ENCODE measurements around the gene ETNK2.

The ETNK2 gene

GRCh38 chr1:204130178-204130577 is 21.7 kb downstream of the ETNK2 start:
- Mint-ChIP-seq H3K27me3 (peaks cover 11% of the 10 kb centered on the region), H3K4me3 (no peak overlapping the region), H3K4me1 (ENCODE audit: low read depth) (peaks cover 11% of the 10 kb centered on the region), H3K27ac (no peak overlapping the region), H3K36me3 (ENCODE audit: low read depth) (no peaks in the 10 kb centered on the region), H3K9me3 (no peaks in the 10 kb centered on the region)
- intact Hi-C loops (cut with micrococcal nuclease) = no loop called here

DNA sequence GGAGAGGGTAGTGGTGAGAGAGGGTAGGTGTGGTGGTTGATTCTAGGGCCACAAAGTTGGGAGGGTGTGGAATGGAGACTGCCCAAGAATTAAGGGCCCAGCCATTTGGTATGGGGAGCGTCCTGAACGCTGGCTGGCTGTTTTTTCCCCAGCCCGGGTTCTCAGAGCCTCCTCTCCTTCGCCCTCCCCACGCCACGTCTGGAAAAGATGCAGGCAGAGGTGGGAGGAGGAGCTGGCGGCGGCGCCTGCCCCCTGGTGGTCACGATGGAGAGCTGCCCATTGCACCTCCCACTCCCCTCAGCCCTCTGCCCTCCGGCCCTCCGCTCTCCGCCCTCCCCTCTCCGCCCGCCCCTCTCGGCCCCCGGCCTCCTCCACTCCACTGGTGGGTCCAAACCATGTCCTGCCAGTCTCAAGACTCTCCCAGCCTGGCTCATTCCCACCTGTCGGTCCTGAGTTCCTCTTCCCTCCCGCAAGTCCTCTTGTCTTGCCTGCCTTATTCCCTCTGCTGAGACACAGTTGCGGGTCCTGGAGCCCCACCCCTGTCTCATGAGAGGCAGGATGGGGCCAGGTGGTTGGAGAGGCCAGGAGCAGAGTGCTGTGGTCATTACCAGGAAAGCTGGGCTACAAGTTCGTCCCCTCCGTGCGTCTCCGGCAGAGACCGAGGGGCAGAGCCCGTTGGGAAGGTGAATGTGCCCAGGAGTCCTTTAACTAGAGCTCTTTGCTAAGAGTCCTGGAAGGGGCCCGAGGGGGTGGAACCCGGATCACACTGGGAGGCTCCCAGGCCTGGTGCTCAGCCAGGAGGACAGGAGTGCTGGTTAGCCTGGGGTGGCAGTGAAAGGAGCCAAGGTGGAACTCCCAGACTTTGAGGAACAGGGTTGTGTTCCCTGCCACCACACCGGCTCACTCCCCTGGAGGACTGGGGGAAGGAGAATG is 22.6 kb downstream of the ETNK2 start:
- Mint-ChIP-seq H3K27me3 (peaks cover 11% of the 10 kb centered on the region), H3K36me3 (ENCODE audit: low read depth) (no peaks in the 10 kb centered on the region), H3K4me3 (peak overlapping the region; percentile 49), H3K9me3 (no peaks in the 10 kb centered on the region), H3K4me1 (ENCODE audit: low read depth) (peaks cover 11% of the 10 kb centered on the region), H3K27ac (peak overlapping the region; percentile 41)
- intact Hi-C loops (cut with micrococcal nuclease) = loop anchor here (1.0 kb wide), 1 partner anchor 268 kb away; the partner anchor contains the start of gene SNRPE

DNA sequence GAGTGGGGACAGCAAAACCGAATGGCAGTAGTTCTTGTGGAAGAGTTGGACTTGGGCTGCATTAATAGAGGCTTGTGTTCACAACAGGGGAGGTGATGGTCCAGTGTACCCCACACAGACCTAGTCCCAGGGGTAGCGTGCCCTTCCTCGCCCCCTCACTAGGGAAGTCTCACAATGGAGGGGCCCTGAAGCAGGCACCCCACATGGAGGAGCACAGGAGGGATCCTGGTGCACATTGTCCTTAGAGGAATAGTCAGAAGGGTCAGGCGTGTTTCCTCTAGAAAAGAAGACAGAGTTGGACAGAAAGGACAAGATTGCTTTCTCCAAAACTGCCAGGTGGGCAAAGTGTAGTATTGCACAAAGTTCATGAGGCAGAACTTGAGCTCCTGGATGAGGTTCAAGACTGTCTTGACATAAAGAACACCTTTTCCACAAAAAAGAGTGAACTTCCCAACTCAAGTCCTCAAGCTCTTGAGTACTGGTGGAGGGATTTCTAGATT is 23.3 kb downstream of the ETNK2 start:
- peaks cover 11% of the 10 kb centered on the region for H3K4me1 Mint-ChIP-seq (ENCODE audit: low read depth)
- no peak overlapping the region for H3K4me3 Mint-ChIP-seq
- H3K36me3 Mint-ChIP-seq (ENCODE audit: low read depth) = no peaks in the 10 kb centered on the region
- H3K27ac Mint-ChIP-seq = peak overlapping the region; percentile 41
- no peaks in the 10 kb centered on the region for H3K9me3 Mint-ChIP-seq
- intact Hi-C loops (cut with micrococcal nuclease) = no loop called here
- peaks cover 11% of the 10 kb centered on the region for H3K27me3 Mint-ChIP-seq

GRCh38 chr1:204127597-204128242 is 24.1 kb downstream of the ETNK2 start:
- H3K27ac Mint-ChIP-seq = no peak overlapping the region
- H3K9me3 Mint-ChIP-seq = no peaks in the 10 kb centered on the region
- no peak overlapping the region for H3K4me3 Mint-ChIP-seq
- H3K27me3 Mint-ChIP-seq = peaks cover 11% of the 10 kb centered on the region
- no peaks in the 10 kb centered on the region for H3K36me3 Mint-ChIP-seq (ENCODE audit: low read depth)
- peaks cover 11% of the 10 kb centered on the region for H3K4me1 Mint-ChIP-seq (ENCODE audit: low read depth)
- intact Hi-C loops (cut with micrococcal nuclease) = no loop called here

- Mint-ChIP-seq H3K4me3 (no peak overlapping the region), H3K4me1 (ENCODE audit: low read depth) (peaks cover 11% of the 10 kb centered on the region), H3K36me3 (ENCODE audit: low read depth) (no peaks in the 10 kb centered on the region), H3K27ac (no peak overlapping the region), H3K27me3 (peaks cover 11% of the 10 kb centered on the region), H3K9me3 (no peaks in the 10 kb centered on the region)
- intact Hi-C loops (cut with micrococcal nuclease) = no loop called here
Measured at GRCh38 chr1:204126956-204127355, 24.9 kb downstream of the ETNK2 start.

- Mint-ChIP-seq H3K36me3 (ENCODE audit: low read depth) (no peaks in the 10 kb centered on the region), H3K27me3 (peaks cover 9% of the 10 kb centered on the region), H3K27ac (no peak overlapping the region), H3K9me3 (no peaks in the 10 kb centered on the region), H3K4me3 (no peak overlapping the region), H3K4me1 (ENCODE audit: low read depth) (peaks cover 11% of the 10 kb centered on the region)
- intact Hi-C loops (cut with micrococcal nuclease) = no loop called here
Measured at GRCh38 chr1:204126386-204126785, 25.5 kb downstream of the ETNK2 start.

GRCh38 chr1:204125759-204126351 is 26.0 kb downstream of the ETNK2 start:
- no peak overlapping the region for H3K27ac Mint-ChIP-seq

DNA sequence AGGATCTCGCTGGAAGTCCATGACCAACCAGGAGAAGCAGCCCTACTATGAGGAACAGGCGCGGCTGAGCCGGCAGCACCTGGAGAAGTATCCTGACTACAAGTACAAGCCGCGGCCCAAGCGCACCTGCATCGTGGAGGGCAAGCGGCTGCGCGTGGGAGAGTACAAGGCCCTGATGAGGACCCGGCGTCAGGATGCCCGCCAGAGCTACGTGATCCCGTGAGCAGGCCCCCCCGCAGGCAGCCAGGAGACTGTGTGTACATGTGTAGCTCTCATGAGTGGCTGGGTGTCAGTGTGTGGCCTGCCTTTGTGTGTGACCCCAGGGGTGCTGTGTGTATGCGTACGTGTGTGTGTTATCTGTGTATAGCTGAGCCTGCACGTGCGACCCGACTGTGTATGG is 27.2 kb downstream of the ETNK2 start:
- intact Hi-C loops (cut with micrococcal nuclease) = no loop called here
- Mint-ChIP-seq H3K4me1 (ENCODE audit: low read depth) (peaks cover 11% of the 10 kb centered on the region), H3K36me3 (ENCODE audit: low read depth) (no peaks in the 10 kb centered on the region), H3K27me3 (peaks cover 7% of the 10 kb centered on the region), H3K9me3 (no peaks in the 10 kb centered on the region), H3K4me3 (no peak overlapping the region), H3K27ac (no peak overlapping the region)

More at GRCh38 chr1:204125759-204126351, 26.0 kb downstream of the ETNK2 start:
- no peak overlapping the region for H3K4me3 Mint-ChIP-seq
- H3K4me1 Mint-ChIP-seq (ENCODE audit: low read depth) = peaks cover 11% of the 10 kb centered on the region
- intact Hi-C loops (cut with micrococcal nuclease) = no loop called here
- no peaks in the 10 kb centered on the region for H3K9me3 Mint-ChIP-seq
- H3K36me3 Mint-ChIP-seq (ENCODE audit: low read depth) = no peaks in the 10 kb centered on the region
- peaks cover 8% of the 10 kb centered on the region for H3K27me3 Mint-ChIP-seq

- H3K4me1 Mint-ChIP-seq (ENCODE audit: low read depth) = no peaks in the 10 kb centered on the region
- no peak overlapping the region for H3K4me3 Mint-ChIP-seq
- H3K36me3 Mint-ChIP-seq (ENCODE audit: low read depth) = no peaks in the 10 kb centered on the region
- H3K27me3 Mint-ChIP-seq = peaks cover 6% of the 10 kb centered on the region
- H3K27ac Mint-ChIP-seq = no peak overlapping the region
- intact Hi-C loops (cut with micrococcal nuclease) = no loop called here
- H3K9me3 Mint-ChIP-seq = no peaks in the 10 kb centered on the region
Measured at GRCh38 chr1:204123376-204123775, 28.5 kb downstream of the ETNK2 start.

DNA sequence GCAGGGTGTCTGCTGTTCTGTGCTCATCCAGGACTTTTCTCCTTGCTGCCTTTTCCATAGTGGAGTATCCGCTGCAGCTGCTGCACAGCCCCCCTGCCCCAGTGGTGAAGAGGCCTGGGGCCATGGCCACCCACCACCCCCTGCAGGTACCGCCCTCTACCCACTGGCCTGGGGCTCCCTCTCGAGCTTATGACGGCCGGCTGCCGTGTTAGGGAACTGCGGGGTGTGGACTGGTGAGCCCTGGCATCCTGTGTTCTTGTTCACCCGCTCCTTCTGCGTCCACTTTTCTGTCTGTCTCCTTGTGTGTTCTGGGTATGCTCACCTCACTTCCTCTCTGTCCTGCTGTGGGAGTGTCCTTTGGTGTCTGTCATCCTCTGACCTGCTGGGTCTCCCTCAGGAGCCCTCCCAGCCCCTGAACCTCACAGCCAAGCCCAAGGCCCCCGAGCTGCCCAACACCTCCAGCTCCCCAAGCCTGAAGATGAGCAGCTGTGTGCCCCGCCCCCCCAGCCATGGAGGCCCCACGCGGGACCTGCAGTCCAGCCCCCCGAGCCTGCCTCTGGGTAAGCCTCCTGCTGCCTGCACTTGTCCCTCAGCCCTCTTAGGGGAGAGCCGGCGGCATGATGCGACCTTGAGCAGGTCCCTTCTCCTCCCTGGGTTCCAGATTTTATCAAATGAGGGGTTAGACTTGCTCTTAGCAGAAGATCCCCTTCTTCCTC is 29.8 kb downstream of the ETNK2 start:
- Mint-ChIP-seq H3K4me3 (no peak overlapping the region), H3K36me3 (ENCODE audit: low read depth) (no peaks in the 10 kb centered on the region), H3K27me3 (peaks cover 7% of the 10 kb centered on the region), H3K27ac (no peak overlapping the region), H3K4me1 (ENCODE audit: low read depth) (no peaks in the 10 kb centered on the region), H3K9me3 (no peaks in the 10 kb centered on the region)
- intact Hi-C loops (cut with micrococcal nuclease) = no loop called here

- H3K9me3 Mint-ChIP-seq = no peaks in the 10 kb centered on the region
- no peaks in the 10 kb centered on the region for H3K36me3 Mint-ChIP-seq (ENCODE audit: low read depth)
- peaks cover 15% of the 10 kb centered on the region for H3K27me3 Mint-ChIP-seq
- peaks cover 17% of the 10 kb centered on the region for H3K4me1 Mint-ChIP-seq (ENCODE audit: low read depth)
- H3K4me3 Mint-ChIP-seq = no peak overlapping the region
- H3K27ac Mint-ChIP-seq = no peak overlapping the region
- intact Hi-C loops (cut with micrococcal nuclease) = no loop called here
Measured at GRCh38 chr1:204116539-204116938, 35.3 kb downstream of the ETNK2 start.

GRCh38 chr1:204115116-204115515 is 36.7 kb downstream of the ETNK2 start:
- H3K9me3 Mint-ChIP-seq = no peaks in the 10 kb centered on the region
- peaks cover 18% of the 10 kb centered on the region for H3K27me3 Mint-ChIP-seq
- peaks cover 17% of the 10 kb centered on the region for H3K4me1 Mint-ChIP-seq (ENCODE audit: low read depth)
- H3K27ac Mint-ChIP-seq = peak overlapping the region; percentile 20
- no peaks in the 10 kb centered on the region for H3K36me3 Mint-ChIP-seq (ENCODE audit: low read depth)
- intact Hi-C loops (cut with micrococcal nuclease) = no loop called here
- H3K4me3 Mint-ChIP-seq = no peak overlapping the region

- H3K4me3 Mint-ChIP-seq = no peak overlapping the region
- H3K9me3 Mint-ChIP-seq = no peaks in the 10 kb centered on the region
- H3K27me3 Mint-ChIP-seq = peaks cover 18% of the 10 kb centered on the region
- no peaks in the 10 kb centered on the region for H3K36me3 Mint-ChIP-seq (ENCODE audit: low read depth)
- H3K4me1 Mint-ChIP-seq (ENCODE audit: low read depth) = peaks cover 17% of the 10 kb centered on the region
- peak overlapping the region; percentile 20 for H3K27ac Mint-ChIP-seq
- intact Hi-C loops (cut with micrococcal nuclease) = no loop called here
Measured at GRCh38 chr1:204114606-204115005, 37.2 kb downstream of the ETNK2 start.

All from dendritic cell treated with granulocyte-macrophage colony-stimulating factor and Interleukin-4, amounts not matched to agents 40 ng/mL and 50 ng/mL, for 4 days (primary cell).